IMR-90 (cell line): ENCODE data around the gene KRT72.

Source experiments
- BHLHE40 ChIP-seq: fragments of 150-350 bp; IDR thresholded peaks from 2 replicates; pipeline ENCODE4 v1.6.1; 2016; ENCODE audit warnings: mild to moderate bottlenecking, low read depth, low read length
- CEBPB ChIP-seq: IDR thresholded peaks from 2 replicates; pipeline ENCODE4 v1.6.1; 2012; ENCODE audit warnings: low read depth, low read length, improper control_type of control experiment
- CHD1 ChIP-seq: IDR thresholded peaks from 2 replicates; pipeline ENCODE4 v1.6.1; 2012; ENCODE audit warnings: low read depth, low read length, improper control_type of control experiment
- CTCF ChIP-seq: conservative IDR thresholded peaks from 2 replicates; pipeline ENCODE4 v1.5.1; 2012; ENCODE audit warnings: mild to moderate bottlenecking, low read depth, low read length, improper control_type of control experiment
- FOS ChIP-seq: fragments of 150-350 bp; IDR thresholded peaks from 2 replicates; pipeline ENCODE4 v1.6.1; 2016; ENCODE audit warnings: low read depth, low read length
- NFE2L2 ChIP-seq: fragments of 150-350 bp; IDR thresholded peaks from 2 replicates; pipeline ENCODE4 v1.6.1; 2016; ENCODE audit warnings: low read depth, mild to moderate bottlenecking, low read length
- POLR2A ChIP-seq: IDR thresholded peaks from 2 replicates; pipeline ENCODE4 v1.6.1; 2012; ENCODE audit warnings: mild to moderate bottlenecking, low read depth, low read length
- RAD21 ChIP-seq: IDR thresholded peaks from 2 replicates; pipeline ENCODE4 v1.6.1; 2012; ENCODE audit warnings: low read length, improper control_type of control experiment
- RCOR1 ChIP-seq: IDR thresholded peaks from 2 replicates; pipeline ENCODE4 v1.6.1; 2012; ENCODE audit warnings: mild to moderate bottlenecking, low read length, improper control_type of control experiment; ENCODE audit not compliant: insufficient replicate concordance
- RFX5 ChIP-seq: IDR thresholded peaks from 2 replicates; pipeline ENCODE4 v1.8.0; 2012; ENCODE audit warnings: low read depth, mild to moderate bottlenecking, low read length, moderate library complexity
- SMC3 ChIP-seq: fragments of 150-350 bp; IDR thresholded peaks from 2 replicates; pipeline ENCODE4 v1.6.1; 2016; ENCODE audit warnings: low read depth, mild to moderate bottlenecking, antibody characterized with exemption, low read length, moderate library complexity
- USF2 ChIP-seq: fragments of 150-350 bp; IDR thresholded peaks from 2 replicates; pipeline ENCODE4 v1.6.1; 2017; ENCODE audit warnings: mild to moderate bottlenecking, antibody characterized with exemption, low read length, low read depth
- TF ChIP-seq, protein P1 (sequence below): fragments of 150-350 bp; IDR thresholded peaks from 2 replicates; pipeline ENCODE4 v1.6.1; 2016; ENCODE audit warnings: low read depth, mild to moderate bottlenecking, low read length, moderate library complexity, borderline replicate concordance

DNA sequence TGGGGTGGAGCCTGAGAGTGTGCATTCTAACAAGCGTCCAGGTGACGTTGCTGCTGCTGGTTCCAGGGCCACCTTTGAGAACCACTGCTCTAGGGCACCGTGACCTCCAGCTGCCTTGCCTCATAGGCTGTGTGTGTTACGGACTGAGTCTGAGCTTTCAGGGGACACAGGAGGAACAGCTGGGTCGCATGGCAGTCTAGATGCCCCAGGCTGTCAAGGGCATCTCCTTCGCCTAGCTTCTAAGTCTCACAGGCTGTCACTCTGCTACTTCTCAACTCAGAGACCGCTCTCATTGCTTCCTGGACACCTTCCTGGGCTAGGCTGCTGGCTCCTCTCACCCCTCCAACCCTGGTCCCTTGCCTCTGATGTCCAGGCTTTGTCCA, 16.1 kb upstream of the KRT72 start:
- no peak for TF ChIP-seq CTCF
- TF ChIP-seq RFX5, result no peak
- TF ChIP-seq POLR2A, result no peak
- TF ChIP-seq FOS, result no peak
- no peak for TF ChIP-seq CHD1
- TF ChIP-seq RAD21, result no peak
- TF ChIP-seq BHLHE40, result no peak
- no peak for TF ChIP-seq NFE2L2
- TF ChIP-seq CEBPB, result no peak
- no peak for TF ChIP-seq RCOR1
- TF ChIP-seq, protein P1, sequence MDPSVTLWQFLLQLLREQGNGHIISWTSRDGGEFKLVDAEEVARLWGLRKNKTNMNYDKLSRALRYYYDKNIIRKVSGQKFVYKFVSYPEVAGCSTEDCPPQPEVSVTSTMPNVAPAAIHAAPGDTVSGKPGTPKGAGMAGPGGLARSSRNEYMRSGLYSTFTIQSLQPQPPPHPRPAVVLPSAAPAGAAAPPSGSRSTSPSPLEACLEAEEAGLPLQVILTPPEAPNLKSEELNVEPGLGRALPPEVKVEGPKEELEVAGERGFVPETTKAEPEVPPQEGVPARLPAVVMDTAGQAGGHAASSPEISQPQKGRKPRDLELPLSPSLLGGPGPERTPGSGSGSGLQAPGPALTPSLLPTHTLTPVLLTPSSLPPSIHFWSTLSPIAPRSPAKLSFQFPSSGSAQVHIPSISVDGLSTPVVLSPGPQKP, result no peak
- TF ChIP-seq SMC3, result no peak
- TF ChIP-seq USF2, result no peak
